Medulla oblongata (tissue), 1 donor: ENCODE measurements around the gene RNF135.
"Not testable (repeated sequence)": the region's sequence is repeated elsewhere in the genome, so short reads cannot be mapped to it uniquely, and the experiment has no call there.

Experiments used
- DNase-seq: peaks from one replicate; pipeline ENCODE4 v3.0.0-alpha.2; 2015; ENCODE audit errors: extremely low spot score

RNF135 gene, protein sequence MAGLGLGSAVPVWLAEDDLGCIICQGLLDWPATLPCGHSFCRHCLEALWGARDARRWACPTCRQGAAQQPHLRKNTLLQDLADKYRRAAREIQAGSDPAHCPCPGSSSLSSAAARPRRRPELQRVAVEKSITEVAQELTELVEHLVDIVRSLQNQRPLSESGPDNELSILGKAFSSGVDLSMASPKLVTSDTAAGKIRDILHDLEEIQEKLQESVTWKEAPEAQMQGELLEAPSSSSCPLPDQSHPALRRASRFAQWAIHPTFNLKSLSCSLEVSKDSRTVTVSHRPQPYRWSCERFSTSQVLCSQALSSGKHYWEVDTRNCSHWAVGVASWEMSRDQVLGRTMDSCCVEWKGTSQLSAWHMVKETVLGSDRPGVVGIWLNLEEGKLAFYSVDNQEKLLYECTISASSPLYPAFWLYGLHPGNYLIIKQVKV

DNA sequence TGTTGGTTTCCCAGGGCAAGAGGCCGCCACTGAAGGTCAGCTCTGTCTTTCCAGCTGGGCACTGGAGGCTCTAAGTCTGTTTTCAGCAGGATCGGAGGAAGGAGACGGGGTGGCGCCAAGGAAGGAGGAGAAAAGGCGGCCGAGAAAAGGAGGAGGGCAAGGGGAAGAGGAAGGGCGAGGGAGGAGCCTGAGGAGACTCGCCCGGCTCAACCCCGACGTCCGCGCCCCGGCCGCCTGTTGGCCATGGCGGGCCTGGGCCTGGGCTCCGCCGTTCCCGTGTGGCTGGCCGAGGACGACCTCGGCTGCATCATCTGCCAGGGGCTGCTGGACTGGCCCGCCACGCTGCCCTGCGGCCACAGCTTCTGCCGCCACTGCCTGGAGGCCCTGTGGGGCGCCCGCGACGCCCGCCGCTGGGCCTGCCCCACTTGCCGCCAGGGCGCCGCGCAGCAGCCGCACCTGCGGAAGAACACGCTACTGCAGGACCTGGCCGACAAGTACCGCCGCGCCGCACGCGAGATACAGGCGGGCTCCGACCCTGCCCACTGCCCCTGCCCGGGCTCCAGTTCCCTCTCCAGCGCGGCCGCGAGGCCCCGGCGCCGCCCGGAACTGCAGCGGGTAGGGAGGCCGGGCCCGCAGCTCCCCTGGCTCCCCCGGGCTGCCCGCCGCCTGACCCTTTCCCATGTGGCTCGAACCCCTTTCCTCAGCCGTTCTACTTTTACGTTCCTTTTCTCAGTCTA, at the start of gene RNF135:
RNF135 (plus strand) TSS at position 209 of the 737 bp plus-strand sequence; CDS start at position 244, 35 bp downstream.
- peak; percentile 83 for DNase-seq

DNA sequence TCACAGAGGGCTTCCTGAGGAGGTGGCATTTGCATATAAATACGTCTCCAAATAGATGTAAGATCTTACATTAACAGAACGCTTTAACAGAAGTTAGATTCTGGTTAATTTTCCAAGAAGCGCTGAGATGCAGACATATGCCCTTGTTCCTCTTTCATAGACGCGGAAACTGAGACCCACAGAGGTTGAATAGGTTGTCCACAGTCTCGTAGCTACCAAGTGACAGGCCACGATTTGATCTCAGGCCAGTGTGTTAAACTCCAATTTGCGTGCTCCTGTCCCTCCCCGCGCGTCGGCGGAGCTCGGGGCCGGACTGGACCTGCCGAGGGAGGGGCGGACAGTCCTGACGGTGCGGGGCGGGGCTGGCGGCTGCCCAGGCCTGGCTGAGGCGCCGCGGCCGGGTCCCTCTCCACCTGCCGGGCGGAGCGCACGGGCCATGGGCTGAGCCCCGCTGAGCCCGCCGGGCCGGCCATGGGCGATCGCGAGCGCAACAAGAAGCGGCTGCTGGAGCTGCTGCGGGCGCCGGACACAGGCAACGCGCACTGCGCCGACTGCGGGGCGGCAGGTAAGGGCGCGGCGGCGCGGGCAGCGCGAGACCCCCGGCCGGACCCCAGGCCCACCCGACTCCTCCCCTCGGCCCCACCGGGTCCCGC, 49.2 kb upstream of the RNF135 start, which contains the start of gene ADAP2:
ADAP2 (plus strand) TSS at position 402 of the 653 bp plus-strand sequence; CDS start at position 472, 70 bp downstream.
- DNase-seq: peak; percentile 51

DNA sequence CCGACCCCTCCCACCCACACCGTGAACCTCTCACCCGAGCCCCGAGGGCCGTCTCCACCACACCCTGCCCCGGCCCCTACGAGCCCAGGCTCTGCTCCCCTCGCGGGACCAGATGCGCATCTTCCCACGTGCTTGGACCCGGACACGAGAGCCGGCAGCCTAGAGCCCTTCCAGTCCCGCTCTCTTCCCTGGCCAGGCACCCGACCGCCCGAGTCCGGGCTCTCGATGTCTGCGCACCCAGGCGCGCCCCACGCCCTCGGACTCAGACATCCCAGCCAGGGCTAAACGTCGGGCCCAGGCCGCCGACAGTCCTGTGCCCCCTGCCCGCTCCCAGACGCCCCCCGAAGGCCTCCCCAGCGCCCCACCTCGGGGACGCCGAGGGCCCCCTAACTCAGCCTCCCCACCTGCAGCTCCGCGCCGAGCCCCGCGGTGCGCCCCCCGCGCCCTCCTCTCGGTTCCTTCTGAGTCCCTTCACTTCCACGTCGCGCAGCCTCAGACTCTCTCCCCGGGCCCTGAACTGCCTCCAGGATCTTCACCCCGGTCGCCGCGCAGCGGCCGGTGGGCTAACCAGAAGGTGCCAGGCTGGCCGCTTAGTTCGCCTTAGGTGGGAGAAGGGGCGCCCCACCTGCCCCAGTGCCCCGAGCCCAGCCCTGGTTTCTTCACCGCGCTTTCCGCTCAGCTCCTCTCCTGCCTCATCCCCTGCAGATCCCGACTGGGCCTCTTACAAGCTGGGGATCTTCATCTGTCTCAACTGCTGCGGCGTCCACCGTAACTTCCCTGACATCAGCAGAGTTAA, 48.4 kb upstream of the RNF135 start:
- no peak for DNase-seq

DNA sequence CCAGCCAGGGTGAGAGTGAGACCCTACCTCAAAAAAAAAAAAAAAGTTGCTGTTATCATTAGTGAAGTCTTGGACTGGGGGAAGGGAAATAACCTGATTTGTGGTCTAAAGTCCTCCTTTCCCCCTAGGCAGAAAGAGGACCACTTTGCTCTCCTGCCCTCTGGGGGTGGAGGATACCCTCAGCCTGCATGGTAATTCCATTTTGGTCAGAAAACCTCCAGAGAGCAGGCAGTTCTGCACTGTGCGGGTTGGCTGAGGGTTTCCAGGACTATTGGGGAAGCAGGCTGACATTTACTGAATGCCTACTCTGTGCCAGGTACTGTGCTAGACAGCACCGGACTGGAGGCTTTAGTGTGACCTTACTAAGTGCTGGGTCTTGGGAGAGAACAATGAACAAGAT, 46.5 kb upstream of the RNF135 start:
- DNase-seq: no peak

DNA sequence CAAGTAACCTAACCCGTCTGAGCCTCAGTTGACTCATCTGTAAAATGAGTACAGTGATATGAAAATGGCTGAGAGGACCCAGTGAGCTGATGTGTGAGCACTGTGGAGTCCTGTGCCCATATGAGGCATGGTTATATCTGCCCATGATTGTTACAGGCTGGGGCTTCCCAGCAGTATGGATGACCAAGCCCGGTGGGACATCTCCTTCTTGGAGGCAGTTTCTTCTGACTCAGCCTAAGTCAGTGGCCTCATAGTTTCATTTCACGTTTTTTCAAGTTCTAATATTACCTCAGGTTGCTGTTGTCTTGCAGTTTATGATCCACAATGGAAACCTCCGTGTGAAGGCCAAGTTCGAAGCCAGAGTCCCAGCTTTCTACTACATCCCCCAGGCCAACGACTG, 44.3 kb upstream of the RNF135 start:
- DNase-seq: no peak

DNA sequence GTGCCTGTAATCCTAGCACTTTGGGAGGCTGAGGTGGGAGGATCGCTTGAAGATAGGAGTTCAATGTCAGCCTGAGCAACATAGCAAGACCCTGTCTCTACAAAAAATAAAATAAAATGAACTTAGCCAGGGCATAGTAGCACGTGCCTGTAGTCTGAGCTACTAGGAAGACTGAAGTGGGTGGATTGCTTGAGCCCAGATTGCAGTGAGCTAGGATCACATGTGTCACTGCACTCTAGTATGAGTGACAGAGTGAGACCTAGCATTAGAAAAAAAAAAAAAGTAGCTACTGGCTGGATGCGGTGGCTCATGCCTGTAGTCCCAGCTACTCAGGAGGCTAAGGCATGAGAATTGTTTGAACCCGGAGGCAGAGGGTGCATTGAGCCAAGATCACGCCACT, 43.1 kb upstream of the RNF135 start:
- DNase-seq: no peak

DNA sequence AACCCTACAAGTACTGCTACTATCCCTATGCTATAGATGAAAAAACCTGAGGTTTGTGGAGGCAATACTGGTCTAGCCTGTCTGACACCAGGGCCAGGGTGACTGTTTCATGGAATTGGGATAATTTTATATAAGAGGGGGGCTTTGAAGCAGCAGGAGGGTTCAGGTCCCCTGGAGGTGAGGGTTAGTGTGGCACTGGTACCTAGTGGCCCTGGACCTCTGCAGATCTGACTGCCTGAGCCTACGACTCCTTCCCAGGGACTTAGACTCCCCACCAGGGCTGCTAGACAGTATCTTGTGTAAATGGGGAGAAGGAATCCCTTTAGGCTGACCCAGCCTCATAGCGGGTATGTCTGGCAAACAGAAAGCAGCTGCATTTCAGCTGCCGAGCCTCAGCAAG, 42.3 kb upstream of the RNF135 start:
- DNase-seq: no peak

DNA sequence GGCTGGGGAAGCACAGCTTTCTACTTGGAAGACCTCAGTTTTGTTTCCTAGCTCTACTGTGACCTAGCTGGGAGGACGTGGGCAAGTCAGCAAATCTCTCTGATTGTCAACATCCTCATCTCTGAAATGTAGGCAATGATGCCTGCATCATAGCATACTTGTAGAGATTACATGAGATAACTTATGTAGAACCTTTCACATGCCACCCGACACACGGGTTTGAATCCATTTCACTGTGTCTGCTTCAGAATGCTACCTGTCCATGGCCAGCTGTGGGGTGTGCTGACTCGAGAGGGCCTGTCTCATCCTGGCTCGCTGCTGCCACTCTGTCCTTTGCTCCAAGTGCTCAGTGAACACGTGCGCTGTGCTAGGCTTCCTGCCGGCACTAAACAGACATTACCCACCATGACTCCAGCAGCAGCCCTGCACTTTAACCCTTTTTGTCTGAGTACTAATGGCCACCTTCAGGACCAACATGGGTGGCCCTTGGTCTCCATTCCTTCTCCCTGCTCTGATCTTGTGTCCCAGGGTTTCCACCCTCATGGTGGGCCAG, 41.7 kb upstream of the RNF135 start:
- no peak for DNase-seq

DNA sequence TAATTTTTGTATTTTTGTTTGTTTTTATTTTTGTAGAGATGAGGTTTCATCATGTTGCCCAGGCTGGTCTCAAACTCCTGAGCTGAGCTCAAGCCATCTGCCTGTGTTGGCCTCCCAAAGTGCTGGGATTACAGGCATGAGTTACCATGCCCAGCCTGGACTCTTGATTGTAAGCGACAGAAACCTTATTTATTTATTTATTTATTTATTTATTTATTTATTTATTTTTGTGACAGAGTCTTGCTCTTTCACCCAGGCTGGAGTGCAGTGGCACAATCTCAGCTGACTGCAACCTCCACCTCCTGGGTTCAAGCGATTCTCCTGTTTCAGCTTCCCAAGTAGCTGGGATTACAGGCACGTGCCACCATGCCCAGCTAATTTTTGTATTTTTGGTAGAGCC, 41.0 kb upstream of the RNF135 start:
- not testable (repeated sequence) for DNase-seq

DNA sequence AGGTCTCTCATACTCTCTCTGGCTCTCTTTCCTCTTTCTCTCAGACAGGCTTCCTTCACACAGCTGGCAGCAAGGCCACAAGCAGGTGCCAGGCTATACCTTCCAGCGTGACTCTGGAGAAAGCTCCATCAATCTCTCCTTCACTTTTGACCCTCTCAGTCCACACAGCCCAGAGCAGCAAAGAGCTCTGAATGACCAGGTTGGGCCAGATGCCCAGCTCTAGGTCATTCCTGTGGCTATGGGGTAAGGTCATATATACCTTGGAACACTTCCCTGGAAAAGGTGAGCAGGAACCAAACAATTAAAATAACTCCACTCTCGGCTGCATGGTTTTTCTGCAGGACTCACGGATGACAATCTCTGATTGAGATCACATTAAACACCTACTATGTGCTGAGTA, 40.3 kb upstream of the RNF135 start:
- DNase-seq: no peak

DNA sequence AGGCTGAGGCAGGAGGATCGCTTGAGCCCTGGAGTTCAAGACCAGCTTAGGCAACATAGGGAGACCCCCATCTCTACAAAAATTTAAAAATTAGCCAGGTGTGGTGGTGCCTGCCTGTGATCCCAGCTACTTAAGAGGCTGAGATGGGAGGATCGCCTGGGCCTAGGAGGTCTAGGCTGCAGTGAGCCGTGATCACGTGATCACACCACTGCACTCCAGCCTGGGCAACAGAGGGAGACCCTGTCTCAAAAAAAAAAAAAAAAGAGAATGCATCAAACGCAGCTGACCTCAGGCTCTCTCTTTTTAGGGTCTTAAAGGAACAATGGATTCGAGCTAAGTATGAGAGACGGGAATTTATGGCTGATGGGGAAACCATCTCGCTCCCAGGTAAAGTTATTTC, 39.3 kb upstream of the RNF135 start:
- not testable (repeated sequence) for DNase-seq

DNA sequence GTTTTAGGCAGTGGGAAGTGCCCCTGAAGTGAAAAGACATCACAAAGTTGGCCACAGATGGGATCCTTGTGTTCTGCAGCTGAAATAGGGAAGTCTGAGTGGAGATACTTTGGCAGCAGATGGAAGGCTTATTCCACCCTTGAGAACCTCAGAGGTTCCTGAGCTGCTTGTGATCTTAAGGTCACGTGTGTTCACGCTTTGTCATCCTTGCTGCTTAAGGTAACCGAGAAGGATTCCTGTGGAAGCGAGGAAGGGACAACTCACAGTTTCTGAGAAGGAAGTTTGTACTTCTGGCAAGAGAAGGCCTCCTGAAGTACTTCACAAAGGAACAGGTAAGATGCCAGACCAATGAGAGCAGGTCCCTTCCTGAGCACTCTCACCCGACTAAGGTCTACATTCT, 36.9 kb upstream of the RNF135 start:
- DNase-seq: no peak

DNA sequence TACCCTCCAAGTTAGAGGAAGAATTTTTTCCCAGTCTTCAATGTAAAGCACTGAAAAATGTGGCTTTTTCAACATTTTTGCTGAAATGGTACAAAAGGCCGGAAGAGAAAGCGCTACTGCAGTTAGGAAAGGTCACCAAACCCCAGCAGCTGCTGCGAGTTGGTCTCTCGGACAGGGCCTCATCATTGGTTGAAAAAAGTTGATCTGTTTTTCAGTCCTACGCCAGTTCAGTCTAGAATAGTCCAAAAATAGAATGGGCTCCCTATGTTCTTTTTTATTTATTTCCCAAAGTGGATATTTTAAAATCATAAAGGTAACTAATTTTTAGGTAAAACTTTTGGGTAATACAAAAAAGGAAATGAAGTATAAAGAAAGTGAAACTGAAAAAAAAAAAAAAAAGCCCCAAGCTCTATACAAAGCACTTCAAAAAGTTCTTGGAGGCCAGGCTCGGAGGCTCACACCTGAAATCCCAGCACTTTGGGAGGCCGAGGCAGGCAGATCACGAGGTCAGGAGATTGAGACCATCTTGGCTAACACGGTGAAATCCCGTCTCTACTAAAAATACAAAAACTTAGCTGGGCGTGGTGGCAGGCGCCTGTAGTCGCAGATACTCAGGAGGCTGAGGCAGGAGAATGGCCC, 31.7 kb upstream of the RNF135 start:
- no peak for DNase-seq

DNA sequence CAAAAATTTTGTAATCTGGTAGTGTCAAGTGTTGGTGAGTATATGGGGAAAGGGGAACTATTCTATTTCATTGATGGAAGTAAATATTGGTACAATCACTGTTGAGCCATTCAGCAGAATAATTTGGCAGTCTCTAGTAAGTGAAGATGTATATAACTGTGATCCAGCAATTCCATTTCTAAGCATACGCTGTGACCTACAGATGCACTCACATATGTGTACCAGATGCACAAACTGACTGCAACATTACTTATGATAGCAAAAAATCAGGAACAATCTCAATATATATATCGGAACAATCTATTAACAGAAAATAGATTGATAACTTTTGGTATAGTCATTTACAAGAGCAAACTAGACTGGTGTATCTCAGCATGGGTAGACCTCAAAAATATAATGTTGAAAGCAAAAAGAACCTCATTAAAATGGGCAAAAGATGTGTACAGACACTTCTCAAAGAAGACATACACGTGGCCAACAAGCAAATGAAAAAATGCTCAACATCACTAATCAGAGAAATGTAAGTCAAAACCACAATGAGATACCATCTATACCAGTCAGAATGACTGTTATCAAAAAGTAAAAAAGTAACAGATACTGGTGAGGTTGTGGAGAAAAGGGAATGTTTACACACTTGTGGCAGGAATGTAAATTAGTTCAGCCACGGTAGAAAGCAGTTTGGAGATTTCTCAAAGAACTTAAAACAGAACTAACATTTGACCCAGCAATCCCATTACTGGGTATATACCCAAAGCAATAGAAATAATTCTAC, 28.3 kb upstream of the RNF135 start:
- no peak for DNase-seq

DNA sequence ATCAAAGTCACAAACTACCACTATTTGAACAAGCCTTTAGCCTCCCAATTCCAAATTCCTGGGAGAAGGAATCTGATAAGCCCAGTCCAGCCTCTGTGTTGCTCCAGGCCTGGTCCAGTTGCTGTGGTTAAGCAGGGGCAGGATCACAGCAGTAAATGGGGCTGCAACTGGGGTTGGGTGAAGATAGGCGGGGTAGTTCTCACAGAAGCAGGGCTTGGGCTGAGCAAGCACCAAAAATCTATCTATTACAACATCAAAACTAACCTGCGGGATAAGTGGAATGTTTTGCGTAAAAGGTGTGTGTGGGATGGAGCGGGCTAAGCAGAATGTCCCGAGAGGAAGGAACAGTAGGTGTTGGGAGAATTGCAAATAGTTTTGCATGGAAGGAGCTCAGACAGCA, 23.0 kb upstream of the RNF135 start:
- DNase-seq: no peak

DNA sequence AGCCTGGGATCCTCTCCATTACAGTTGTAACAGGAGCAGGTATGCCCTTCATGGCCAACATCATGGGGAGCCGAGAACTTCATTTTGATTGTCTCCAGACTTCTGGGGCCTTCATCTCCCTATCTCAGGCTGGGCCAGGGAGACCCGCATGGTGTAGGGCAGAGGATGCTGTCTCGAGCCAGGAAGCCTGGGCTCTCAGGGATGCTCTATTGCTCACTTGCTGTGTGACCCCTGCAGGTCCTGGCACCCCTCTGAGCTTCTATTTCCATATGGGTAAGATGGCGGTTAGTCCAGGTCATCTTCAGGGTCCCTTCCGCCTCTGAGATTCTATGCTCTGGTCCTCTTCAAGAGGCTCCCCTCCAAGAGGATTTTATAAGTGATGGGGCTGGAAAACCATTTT, 20.6 kb upstream of the RNF135 start:
- DNase-seq: no peak

DNA sequence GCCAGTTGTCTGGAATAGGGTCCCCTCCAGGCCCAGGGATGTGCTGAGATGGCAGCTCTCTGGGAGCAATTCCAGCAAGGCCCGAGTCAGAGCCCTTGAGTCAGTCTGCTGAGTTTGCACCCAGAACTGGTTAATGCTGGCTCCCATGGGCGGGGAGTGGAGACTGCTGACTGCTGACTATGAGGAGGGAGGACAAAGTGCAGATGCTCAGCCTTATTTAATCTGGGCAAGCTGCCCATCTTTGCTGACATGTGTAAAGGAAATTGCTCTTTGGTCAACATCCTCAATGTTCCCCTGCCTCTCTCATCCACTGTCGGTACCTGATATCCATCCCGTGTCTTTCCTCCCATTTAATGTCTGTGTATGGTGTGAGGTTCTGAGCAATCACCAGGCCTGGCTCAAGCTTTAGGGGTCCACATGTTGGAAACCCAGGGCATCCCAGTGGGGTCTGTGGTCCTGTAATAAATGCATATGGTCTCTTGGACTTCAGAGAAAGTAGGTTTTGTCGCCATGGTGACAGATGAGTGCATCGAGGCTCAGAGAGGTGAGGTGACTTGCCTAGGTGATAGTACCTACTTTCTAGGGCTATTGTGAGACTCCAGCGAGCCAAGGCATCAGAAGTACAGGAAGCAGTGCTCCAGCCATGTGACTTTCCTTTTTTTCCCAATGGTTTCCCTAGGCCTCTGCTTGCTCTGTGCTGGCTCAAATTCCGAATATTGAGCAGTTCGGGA, 20.0 kb upstream of the RNF135 start:
- peak; percentile 86 for DNase-seq

DNA sequence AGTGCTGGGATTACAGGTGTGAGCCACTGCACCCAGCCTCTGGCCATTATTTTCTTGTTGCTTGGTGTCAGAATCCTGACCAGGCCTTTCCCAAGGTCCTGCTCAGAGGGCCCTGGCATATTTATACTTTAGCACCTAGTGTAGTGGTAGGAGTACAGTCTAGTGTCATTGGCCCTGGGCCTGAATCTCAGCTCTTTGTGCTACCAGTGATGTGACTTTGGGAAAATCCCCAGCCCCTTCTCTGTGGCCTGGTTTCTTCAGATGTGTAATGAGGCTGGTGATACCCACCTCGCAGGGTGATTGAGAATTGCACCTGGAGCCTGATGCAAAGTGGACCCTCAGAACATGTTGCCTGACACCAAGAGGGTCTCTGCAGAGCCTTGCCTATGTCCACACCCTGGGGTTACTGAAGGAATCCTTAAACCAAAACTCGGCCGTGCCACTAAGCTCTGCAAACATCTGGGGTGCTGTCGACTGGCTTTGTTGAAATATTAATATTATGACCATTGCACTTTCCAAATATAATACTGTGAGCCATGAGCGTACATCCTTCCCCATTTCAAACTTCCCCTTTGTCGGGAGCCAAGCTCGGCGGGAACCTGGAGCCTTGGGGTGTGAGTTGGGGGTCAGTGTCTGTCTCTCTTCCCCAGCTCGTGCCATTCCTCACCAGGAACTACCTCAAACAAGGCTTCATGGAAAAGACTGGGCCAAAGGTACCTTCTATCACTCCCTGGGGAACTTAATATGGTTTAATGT, 18.0 kb upstream of the RNF135 start:
- DNase-seq: peak; percentile 45
